ENCODE measurements around the gene AP1S1.
A peak's percentile ranks its signal among the peaks of the same experiment; 100 is the strongest.
"Not testable (repeated sequence)": the region's sequence is repeated elsewhere in the genome, so short reads cannot be mapped to it uniquely, and the experiment has no call there.

The AP1S1 gene

GRCh38 chr7:101153969-101154692 is at the start of gene AP1S1:
Gene AP1S1, plus strand, starts transcription at chr7:101154476. Its CDS starts 39 bp downstream, at chr7:101154515.
- DNase-seq (ENCODE audit: low read depth): peak; percentile 91

GRCh38 chr7:101104799-101105198 is 49.5 kb upstream of the AP1S1 start:
- no peak for DNase-seq (ENCODE audit: low read depth)

GRCh38 chr7:101105248-101105647 is 49.0 kb upstream of the AP1S1 start:
- DNase-seq (ENCODE audit: low read depth): not testable (repeated sequence)

GRCh38 chr7:101106386-101106785 is 47.9 kb upstream of the AP1S1 start:
- no peak for DNase-seq (ENCODE audit: low read depth)

- no peak for DNase-seq (ENCODE audit: low read depth)
Observed at GRCh38 chr7:101108330-101108857, 45.9 kb upstream of the AP1S1 start.

GRCh38 chr7:101108961-101109360 is 45.3 kb upstream of the AP1S1 start:
- DNase-seq (ENCODE audit: low read depth): no peak

GRCh38 chr7:101109368-101109767 is 44.9 kb upstream of the AP1S1 start:
- DNase-seq (ENCODE audit: low read depth): no peak

- DNase-seq (ENCODE audit: low read depth): no peak
Observed at GRCh38 chr7:101111261-101111660, 43.0 kb upstream of the AP1S1 start.

GRCh38 chr7:101112233-101112632 is 42.0 kb upstream of the AP1S1 start:
- DNase-seq (ENCODE audit: low read depth): no peak

GRCh38 chr7:101113140-101113539 is 41.1 kb upstream of the AP1S1 start:
- not testable (repeated sequence) for DNase-seq (ENCODE audit: low read depth)

GRCh38 chr7:101113836-101114235 is 40.4 kb upstream of the AP1S1 start:
- DNase-seq (ENCODE audit: low read depth): no peak

- no peak for DNase-seq (ENCODE audit: low read depth)
Observed at GRCh38 chr7:101114492-101114891, 39.8 kb upstream of the AP1S1 start.

- no peak for DNase-seq (ENCODE audit: low read depth)
Observed at GRCh38 chr7:101115215-101115614, 39.1 kb upstream of the AP1S1 start.

GRCh38 chr7:101116898-101117297 is 37.4 kb upstream of the AP1S1 start:
- no peak for DNase-seq (ENCODE audit: low read depth)

- DNase-seq (ENCODE audit: low read depth): no peak
Observed at GRCh38 chr7:101118856-101119255, 35.4 kb upstream of the AP1S1 start.

- DNase-seq (ENCODE audit: low read depth): no peak
Observed at GRCh38 chr7:101119876-101120275, 34.4 kb upstream of the AP1S1 start.

- DNase-seq (ENCODE audit: low read depth): no peak
Observed at GRCh38 chr7:101120315-101120714, 34.0 kb upstream of the AP1S1 start.

- DNase-seq (ENCODE audit: low read depth): not testable (repeated sequence)
Observed at GRCh38 chr7:101121631-101121990, 32.7 kb upstream of the AP1S1 start.

- no peak for DNase-seq (ENCODE audit: low read depth)
Observed at GRCh38 chr7:101121991-101122932, 32.0 kb upstream of the AP1S1 start.

- no peak for DNase-seq (ENCODE audit: low read depth)
Observed at GRCh38 chr7:101122933-101123702, 31.2 kb upstream of the AP1S1 start.

- no peak for DNase-seq (ENCODE audit: low read depth)
Observed at GRCh38 chr7:101123703-101124068, 30.6 kb upstream of the AP1S1 start.

- DNase-seq (ENCODE audit: low read depth): no peak
Observed at GRCh38 chr7:101124376-101125056, 29.8 kb upstream of the AP1S1 start.

All from activated T-cell treated with anti-CD3 and anti-CD28 coated beads for 24 hours (primary cell).